ENCODE measurements around the gene CCDC170.
"Not testable (repeated sequence)": the region's sequence is repeated elsewhere in the genome, so short reads cannot be mapped to it uniquely, and the experiment has no call there.

CCDC170 gene

DNA sequence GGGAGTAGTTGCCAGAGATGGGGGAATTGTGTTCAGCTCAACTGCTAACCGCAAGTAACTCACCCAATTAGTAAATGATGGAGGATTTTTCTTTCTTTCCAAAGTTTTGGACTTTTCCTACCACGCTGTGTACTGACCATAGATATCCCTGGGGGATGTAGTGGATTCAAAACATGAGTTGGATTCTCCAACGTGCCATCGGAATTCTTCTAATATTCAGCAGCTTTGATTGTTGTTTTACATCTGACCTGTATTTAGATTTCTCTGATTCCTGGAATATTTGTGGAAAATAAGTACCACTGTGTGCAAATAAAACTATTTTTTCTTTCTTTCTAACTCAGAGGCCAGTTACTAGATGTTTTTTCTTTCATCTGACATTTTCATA, 1.1 kb downstream of the CCDC170 start:
- no peak for DNase-seq

DNA sequence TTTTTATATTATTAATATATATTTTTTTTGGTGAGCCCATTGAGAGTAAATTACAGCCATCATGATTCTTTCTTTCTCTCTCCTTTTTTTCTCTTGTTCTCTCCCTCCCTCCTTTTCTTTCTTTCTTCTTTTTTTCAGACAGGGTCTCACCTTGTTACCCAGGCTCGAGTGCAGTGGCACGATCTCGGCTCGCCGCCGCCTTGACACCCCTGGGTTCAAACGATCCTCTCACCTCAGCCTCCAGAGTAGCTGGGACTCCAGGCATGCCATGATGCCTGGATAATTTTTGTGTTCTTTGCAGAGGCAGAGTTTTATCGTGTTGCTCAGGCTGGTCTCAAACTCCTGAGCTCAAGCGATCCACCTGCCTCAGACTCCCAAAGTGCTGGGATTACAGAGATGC, 1.6 kb downstream of the CCDC170 start:
- no peak for DNase-seq

DNA sequence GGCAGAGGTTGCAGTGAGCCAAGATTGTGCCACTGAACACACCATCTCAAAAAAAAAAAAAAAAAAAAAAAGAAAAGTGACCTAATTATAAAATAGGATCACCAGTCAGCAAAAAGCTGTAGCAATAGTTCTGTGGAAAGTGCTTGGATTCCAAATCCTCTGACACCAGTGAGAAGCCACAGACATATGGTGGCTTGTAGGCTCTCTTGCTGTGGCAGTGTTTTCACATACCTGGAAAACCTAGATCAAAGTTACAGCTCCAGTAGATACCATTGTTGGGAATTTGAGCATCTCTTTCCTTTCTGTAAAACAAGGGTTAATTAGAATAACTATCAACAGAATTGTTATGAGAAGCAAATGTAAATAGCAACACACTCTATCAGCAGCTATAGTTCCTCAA, 4.1 kb downstream of the CCDC170 start:
- DNase-seq: no peak

DNA sequence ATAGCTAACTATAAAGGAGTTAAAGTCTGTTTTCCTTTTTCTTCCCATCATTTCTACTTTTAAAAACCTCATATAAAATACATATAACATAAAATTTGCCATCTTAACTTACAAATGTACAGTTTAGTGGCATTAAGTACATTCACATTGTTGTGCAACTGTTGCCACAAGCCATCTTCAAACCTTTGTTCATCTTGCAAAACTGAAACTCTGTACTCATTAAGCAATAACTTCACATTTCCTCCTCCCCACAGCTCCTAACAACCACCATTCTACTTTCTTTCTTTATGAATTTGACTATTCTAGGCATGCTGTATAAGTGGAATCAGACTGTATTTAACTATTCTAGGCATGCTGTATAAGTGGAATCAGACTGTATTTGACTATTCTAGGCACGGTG, 4.5 kb downstream of the CCDC170 start:
- DNase-seq: no peak

DNA sequence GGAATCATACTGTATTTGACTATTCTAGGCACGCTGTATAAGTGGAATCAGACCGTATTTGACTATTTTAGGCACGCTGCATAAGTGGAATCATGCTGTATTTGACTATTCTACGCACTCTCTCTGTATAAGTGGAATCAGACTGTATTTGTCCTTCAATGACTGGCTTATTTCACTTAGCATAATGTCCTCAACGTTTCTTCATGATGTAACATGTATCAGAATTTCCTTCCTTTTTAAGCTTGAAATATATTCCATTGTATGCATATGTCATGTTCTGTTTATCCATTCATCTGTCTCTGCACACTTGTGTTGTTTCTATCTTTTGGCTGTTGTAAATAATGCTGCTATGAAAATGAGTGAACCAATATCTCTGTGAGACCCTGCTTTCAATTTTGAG, 5.7 kb downstream of the CCDC170 start:
- DNase-seq: no peak

DNA sequence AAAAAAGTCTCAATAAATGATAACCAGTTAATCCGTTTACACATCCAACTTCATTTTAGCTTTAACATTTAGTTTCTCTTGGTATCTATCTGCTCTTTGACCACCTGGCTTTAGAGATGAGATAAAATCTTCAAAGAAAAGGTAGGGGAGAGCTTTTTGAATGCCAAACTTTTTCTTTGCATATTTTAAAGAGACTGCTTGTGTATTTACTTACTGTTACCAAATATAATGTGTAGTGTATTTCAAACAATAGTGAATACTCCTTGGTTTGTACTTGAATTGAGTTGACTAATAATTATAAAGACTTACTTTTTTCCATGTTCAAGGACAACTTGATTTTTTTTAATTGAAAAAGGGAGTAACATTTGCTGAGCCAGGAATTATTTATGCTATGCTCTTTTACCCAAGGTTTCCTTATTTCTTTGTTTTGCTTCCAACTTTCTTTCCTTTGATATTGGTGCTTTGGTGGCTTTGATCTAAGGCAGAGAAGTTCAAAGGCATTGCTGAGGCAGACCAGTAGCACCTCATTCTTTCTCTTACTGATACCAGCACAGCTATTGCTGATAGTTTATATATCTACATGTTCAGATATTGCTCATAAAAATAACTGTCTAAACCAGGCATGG, 7.8 kb downstream of the CCDC170 start:
- no peak for DNase-seq

DNA sequence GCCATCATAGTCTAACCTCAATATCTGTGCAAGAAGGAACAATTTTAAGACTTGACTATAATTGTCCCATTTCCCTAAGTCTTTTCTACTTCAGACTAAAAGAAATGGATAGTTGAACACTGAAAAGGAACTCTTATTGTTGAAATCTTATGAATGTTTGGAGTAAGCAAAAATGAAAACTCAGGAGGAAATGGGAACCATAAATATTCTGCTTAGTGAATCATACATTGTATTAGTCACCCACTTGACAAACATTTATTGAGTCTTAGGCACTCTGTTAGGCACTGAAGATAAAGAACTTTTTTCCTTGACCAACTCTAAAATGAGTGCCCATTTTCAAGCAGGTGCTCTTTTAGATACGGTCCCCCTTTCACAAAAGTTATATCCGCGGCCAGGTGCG, 8.7 kb downstream of the CCDC170 start:
- no peak for DNase-seq

DNA sequence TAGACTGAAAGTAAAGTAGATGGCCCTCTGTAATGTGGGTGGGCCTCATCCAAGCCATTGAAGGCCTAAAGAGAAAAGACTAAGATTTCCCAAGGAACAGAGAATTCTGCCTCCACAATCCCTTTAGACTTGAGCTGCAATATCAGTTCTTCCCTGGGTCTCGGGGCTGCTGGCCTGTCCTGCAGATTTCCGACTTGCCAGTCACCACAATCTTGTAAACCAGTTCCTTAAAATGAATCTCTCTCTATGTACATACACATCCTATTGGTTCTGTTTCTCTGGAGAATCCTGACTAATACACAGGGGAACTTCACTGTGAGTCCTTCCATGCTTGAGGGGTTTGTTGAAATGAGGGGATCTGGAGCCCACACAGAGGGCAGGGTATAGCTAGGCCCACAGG, 12.9 kb downstream of the CCDC170 start:
- DNase-seq: no peak

DNA sequence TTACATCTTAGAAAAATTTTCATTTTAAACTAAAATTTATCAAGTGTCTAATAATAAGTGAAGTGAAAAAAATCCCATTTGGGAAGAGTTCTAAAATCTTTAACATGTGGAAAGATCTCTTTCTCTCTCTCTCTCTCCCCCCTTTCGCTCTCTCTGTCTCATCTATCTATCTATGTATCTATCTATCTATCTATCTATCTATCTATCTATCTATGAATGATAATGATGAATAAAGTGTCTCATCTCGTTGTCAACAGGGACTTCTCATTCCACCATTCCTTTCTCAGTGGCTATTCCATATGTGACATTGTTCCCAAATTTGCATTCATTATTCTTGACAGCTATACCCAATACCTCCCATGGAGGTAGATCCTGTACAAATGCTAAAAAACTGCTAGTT, 15.2 kb downstream of the CCDC170 start:
- no peak for DNase-seq

DNA sequence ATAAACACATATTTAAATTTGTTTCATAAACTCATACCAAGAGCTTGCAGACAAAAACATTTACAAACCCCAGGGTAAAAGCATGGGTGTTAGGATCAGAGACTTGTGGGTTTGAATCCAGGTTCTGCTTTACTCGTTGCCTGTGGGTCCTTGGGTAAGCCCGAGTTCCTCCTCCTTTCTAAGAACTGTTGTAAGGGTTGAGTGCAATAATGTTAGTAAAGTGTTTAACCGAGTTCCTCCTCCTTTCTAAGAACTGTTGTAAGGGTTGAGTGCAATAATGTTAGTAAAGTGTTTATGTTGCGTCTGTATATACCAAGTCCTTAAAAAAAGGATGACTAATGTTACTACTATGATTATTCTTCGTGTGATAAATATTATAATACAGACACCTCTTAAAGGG, 18.7 kb downstream of the CCDC170 start:
- DNase-seq: no peak

DNA sequence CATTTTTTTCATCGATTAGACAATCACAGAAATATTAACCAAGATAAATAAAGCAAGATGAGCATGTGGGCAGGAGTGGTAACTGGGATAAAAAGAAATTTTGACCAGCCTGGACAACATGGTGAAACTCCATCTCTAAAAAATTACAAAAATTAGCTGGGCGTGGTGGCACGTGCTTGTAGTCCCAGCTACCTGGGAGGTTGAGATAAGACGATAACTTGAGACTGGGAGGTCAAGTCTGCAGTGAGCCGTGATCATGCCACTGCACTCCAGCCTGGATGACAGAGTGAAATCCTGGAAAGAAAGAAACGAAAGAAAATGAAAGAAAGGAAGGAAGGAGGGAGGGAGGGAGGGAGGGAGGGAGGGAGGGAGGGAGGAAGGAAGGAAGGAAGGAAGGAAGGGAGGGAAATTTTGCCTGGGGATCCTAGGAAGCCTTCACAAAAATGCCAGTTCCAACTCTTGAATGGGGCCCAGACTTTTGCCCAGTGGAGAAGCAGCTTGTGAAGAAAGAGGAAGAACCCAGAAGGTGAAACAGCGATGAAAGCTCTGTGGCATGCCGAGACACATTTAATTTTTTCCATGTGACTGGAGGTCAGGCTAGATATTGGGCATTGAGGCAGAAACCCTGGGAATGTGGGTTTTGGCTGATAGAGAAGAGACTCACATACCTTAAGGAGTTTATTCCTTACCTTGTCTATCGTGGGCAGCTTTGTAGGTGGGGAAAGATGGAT, 20.3 kb downstream of the CCDC170 start:
- no peak for DNase-seq

DNA sequence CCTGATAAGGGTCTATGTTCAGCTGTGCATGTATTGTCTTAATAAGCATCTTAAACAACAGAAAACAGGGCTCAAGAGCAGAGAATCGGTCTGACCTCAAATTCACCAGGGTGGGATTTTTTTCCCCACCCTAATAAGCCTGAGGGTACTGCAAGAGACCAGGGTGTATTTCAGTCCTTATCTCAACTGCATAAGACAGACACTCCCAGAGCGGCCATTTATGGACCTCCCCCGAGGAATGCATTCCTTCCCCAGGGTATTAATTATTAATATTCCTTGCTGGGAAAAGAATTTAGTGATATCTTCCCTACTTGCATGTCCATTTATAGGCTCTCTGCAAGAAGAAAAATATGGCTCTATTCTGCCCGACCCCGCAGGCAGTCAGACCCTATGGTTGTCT, 25.2 kb downstream of the CCDC170 start:
- not testable (repeated sequence) for DNase-seq

DNA sequence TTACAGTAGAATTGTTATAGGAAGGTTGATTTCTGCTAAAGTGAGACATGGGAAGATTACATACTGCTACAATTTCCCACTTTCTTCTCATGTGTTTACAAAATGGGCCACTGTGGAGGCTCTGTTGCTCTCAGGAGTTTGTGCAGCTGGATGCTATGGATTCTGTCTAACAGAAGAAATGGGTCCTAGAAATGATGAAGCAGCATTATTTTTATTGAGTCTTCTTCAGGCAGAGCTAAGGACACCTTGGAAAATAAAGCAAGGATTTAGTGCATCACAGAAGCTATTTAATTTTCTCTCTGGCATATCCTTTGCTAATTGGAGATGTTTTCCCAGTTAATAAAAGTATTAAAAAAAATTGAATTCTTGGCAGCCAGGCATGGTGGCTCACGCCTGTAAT, 29.2 kb downstream of the CCDC170 start:
- no peak for DNase-seq

DNA sequence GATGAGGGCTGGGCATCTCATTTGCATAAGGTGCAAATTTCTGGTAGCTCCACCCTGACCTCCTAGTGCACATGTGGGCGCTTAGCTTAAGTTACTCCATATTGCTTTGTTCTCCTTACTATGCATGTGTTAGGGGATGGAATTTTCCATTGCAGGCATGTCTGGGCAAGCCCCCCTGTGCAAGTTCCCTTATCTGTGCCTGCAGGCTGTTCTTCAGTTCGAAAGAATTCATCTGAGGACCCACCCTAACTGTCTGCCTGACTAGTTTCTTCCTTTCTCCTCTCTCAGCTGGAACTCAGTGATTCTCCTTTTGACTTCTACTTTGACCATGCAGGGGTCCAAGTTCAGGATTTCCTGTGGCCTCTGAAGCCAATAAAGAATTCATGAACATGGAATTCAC, 30.2 kb downstream of the CCDC170 start:
- DNase-seq: no peak

DNA sequence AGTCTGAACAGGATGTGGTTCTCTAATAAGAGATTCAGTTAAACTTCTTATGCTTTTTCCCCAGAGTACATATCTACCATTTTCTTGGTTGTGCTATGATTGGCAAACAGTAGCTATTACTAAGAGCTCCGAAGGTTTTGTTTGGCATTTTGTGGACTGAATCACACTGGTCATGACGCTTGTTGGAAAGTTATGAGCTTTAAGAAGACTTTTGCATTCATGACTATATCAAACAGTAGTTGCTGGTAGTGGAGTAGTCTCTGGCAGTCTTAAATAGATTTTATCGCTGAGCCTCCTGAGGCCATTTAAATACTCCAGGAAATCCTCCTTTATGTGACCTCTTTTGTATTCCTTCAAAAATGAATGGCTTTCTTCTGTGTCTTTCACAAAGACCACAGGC, 40.8 kb downstream of the CCDC170 start:
- DNase-seq: no peak

DNA sequence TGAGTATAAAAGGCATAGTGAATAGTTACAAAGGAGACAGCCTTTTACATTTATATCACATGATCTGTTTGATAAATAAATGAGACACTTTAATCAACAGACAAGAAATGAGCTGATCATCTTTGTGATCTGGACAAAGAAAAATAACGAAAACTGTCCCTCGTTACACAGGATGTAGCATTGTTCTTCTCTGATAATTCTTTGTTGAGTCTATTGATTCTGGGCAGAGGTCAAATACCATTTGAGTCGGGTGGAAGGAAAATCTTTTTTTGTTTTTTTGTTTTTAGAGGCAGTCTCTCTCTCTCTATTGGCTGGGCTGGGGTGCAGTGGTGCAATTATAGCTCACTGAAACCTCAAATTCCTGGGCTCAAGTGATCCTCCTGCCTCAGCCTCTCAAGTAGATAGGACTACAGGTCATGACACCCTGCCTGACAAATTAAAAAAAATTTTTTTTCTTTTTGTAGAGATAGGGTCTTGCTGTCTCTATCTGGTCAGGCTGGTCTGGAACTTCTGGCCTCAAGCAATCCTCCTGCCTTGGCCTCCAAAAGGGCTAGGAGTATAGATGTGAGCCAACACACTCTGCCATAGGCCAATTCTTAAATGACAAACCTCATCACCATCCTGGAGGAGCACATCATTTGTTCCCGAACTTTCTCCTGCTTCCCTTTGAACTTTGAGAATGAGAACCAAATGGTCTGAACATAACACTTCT, 41.8 kb downstream of the CCDC170 start:
- DNase-seq: no peak

DNA sequence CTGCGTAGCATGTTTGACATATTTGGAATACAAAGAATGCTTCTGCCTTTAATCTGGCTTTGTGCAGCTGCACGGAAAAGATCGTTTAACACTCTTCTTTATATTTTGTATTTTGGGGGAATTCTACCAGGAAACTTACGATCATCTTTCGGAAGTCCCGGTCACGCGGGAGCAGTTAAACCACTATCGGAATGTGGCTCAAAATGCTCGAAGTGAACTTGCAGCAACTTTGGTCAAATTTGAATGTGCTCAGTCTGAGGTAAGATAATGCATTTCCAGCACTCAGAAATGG, 42.3 kb downstream of the CCDC170 start:
- DNase-seq: no peak

DNA sequence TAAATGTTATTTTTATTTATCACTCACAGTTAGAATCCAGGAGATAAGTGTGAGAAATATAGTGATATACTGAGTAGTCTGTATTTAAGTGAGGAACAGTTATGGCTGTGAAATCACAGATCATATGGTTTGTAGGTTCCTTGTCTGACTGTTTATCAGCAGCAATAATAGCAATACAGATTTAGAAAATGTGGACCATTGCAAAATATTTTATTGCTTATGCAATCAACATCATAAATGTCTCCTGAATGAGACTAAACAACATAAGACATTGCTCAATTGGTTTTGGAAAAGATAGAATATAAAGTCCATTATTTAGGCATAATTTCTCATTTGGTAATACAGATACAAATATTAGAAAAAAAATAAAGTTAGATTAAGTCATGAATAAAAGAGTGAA, 43.7 kb downstream of the CCDC170 start:
- no peak for DNase-seq

DNA sequence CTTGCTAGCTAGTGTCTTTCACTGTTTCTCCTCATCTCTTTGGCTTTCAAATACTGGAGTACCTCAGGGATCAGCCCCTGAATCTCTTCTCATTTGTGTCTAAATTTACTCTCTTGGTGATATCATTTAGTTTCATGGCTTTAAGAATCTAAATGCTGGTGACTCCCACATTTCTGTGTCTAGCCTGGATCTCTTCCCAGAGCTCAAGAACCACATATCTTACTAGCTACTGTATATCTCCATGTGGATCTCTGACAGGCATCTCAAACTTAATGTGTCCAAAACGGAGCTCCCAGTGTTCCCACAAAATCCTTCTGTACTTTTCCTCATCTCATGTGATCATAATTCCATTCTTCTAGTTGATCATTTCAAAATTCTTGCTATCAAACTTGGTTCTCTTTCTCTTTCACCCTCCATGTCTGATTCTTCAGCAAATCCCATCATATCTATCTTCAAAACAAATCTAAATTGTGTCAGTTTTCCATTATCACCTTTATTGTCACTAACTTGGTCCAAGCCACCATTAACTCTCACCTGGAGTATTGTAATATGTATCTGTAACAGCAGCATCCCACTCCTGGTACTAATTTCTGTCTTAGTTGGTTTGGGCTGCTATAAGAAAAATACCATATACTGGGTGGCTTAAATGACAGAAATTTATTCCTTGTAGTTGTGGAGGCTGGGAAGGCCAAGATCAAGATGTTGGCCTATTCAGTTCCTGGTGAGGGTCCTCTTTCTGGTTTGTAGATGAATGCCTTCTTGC, 45.9 kb downstream of the CCDC170 start:
- no peak for DNase-seq

DNA sequence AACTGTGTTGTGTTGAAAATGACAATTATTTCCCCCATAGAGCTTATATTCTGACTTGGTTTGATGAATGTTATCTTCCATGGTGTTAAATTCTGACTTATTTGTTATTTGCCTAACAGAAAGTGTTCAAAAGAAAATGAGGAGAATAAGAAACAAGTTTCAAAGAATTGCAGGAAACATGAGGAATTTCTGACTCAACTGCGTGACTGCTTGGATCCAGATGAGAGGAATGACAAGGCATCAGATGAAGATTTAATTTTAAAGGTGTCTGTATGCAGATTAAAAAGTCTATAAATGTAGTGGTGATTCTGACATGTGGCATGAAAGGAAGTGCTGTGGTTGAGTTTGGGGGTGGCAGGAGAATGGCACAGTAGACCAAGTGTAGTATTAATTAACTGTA, 50.6 kb downstream of the CCDC170 start:
- DNase-seq: no peak

DNA sequence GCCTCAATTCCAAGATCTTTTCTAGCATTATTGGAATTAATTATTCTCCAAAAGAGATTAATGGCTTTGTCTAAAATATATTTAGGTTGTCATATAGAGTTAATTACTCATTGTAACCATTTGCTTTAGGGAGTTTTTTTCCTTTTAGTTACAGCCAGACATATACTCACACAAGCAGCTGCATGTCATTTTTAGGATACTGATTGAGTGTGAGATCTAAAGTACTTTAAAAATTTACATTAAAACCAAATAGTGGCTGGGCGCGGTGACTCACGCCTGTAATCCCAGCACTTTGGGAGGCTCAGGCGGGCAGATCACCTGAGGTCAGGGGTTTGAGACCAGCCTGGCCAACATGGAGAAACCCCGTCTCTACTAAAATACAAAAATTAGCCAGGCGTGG, 51.1 kb downstream of the CCDC170 start:
- DNase-seq: not testable (repeated sequence)

DNA sequence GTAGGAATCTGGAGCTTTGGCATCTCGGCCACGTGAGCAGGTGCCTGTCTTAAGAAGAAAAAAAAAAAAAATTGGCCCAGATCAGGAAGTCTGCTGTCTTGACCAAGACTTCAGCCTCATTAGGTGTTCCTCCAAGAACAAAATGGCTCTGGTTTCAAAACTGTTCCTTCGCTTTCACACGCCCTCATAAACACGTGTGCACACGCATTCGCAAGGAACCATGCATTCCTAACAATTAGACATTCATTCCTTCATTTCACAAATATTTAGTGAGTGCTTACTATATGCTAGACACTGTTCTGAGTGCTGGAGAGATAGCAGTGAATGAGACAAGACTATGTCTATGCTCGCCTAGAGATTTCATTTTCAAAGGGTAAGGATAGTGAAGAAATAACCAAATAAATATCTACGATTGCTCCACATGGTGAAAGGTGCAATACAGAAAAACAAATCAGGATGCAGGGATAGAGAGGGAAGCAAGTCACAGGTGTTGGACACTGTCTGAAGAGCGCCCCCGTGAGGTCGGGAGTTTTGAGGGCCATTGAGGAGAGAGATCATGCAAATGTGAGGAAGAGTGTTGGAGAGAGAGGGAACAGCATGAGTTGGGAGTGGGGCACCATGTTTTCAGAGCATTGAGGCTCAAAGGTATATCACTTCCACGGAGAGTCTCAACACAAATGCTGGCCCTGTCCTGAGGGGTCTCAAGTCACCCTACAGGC, 53.3 kb downstream of the CCDC170 start:
- DNase-seq: no peak

DNA sequence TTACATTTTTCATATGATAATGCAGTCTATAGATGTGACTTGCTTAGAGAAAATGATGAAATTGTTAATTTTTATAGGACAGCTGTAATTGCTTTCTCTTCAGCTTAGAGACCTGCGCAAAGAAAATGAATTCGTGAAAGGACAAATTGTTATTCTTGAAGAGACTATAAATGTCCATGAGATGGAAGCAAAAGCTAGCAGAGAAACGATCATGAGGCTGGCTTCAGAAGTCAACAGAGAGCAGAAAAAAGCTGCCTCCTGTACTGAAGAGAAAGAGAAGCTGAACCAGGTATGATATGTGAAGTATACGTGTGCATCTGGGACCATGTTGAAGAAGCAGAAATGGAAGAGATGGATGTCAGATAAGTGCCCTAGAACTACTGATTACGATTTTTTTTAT, 54.4 kb downstream of the CCDC170 start:
- DNase-seq: no peak

Measured in 8988T (cell line).